HG02852 (cell line): ENCODE results near the gene CTU2.

Source experiments
- ATAC-seq: cut with Tn5 transposase; IDR thresholded peaks from one replicate; pipeline ENCODE4 v1.9.1; 2021; ENCODE audit warnings: mild to moderate bottlenecking, moderate library complexity; ENCODE audit not compliant: unreplicated experiment

Gene CTU2

DNA sequence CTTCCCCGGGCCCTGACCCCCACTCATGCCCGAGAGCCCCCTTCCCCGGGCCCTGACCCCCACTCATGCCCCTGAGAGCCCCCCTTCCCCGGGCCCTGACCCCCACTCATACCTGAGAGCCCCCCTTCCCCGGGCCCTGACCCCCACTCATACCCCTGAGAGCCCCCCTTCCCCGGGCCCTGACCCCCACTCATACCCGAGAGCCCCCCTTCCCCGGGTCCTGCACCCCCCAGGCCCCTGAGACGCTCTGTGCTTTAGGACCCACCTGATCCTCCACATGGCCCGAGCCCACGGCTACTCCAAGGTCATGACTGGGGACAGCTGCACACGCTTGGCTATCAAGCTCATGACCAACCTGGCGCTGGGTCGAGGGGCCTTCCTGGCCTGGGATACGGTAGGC is 6.8 kb downstream of the CTU2 start:
- no peak for ATAC-seq

DNA sequence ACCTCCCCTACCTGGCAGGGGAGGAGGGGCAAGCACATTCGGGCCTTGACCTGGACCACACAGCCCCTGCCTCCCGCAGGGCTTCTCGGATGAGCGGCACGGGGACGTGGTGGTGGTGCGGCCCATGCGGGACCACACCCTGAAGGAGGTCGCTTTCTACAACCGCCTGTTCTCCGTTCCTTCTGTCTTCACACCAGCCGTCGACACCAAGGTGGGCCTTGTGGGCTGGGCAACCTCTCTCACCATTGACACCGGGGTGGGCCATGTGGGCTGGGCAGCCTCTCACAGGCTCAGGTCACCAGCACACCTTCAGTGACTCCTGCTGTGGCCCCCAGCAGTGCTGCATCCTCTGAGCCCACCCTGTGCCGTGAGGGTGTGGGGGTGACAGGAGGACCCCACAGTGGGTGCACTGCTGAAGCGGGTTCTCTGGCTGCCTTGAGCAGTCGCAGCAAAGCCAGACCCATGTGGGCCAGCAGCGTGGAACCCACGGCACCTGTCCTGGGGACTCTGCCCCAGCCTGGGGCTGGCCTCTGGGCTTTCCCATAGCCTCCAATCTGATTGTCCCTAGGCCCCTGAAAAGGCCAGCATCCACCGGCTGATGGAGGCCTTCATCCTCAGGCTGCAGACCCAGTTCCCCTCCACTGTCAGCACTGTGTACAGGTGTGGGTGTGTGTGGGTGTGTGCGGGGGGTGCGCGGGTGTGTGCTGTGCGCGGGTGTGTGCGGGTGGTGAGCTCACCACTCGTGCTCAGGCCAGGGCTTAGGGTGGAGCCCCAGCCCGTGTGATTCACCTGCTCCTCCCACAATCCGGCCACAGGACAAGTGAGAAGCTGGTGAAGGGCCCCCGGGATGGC is 7.5 kb downstream of the CTU2 start:
- ATAC-seq, result no peak

DNA sequence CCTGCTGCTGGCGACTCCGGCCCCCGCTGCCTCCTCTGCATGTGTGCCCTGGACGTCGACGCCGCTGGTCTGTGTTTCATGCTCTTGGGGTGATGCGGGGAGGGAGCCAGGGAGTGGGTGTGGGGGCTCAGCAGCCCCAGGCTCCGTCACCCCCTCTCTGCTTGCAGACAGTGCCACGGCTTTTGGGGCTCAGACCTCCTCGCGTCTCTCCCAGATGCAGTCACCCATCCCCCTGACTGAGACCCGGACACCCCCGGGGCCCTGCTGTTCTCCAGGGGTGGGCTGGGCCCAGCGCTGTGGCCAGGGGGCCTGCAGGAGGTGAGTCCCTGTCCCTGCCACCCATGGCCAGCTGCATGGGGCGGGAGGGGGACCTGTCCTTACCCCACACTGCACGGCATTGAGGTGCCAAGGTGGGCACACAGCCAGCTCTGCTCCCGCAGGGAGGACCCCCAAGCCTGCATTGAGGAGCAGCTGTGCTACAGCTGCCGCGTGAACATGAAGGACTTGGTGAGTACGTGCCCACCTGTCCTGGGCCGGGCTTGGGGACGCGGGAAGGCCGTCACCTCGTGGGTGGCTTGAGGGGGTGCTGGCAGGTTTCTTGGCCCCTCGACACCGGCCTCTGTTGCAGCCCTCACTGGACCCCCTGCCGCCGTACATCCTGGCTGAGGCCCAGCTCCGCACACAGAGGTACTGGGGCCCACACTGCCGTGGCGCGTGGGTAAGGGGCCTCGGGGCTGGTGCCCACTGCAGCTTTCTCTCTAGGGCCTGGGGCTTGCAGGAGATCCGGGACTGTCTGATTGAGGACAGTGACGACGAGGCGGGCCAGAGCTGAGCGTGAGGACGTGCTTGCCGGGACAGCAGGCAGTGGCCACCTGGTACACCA is 8.4 kb downstream of the CTU2 start:
- ATAC-seq, result no peak

DNA sequence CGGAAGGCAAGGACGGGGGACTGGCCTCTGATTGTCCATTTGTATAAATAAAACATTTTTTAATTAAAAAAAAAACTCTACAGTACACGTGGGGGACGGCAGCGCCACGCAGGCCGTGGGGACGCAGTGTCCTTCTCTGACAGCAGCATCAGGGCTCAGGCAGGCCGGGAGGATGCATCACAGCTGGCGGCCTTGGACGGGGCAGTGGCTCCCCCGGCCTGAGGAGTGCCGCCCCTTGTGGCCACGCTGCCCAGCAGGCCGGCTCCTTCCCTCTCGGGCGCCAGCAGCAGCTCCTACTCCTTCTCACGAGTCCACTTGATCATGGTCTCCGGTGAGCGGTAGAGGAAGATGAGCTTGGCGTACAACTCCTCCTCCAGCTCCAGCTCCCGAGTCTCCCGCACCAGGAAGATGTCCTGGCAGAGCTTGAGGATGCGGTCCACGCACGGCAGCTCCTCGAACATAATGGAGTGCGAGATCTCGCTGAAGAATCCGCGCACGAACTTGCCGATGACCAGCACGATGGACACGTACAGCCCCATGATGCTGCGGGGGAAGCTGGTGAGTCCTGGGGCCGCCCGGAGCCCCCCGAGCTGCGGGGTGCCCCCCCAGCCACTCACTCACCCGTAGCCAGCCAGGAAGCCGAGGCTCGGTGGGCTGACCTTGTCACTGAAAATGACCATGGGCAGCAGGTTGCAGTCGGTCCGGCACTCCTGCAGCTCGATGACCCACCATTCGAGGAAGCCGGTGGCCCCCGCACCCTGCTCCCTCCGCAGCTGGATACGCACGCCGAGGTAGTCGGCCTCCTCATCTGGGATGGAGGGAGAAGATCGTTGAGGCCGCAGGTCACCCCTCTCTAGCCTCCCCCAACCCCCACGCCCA is 9.2 kb downstream of the CTU2 start:
- ATAC-seq, result no peak

DNA sequence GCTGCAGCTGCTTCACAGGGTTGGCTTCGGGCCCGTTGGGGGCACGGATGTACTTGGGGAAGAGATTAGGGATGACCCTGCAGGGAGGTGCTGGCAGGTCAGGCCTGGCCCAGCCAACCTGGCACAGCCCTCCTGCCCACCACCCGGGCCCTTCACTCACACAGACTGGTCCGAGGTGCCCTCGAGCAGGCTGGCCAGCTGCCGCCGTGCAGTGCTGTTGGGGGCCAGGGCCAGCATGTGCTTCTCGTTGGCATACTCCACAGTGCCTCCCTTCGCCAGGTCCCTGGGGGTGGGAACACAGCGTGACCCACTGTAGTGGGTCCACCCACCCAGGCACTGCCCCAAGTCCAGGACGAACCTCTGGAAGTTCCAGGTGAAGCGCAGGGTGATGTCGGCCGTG is 9.9 kb downstream of the CTU2 start:
- ATAC-seq, result no peak

DNA sequence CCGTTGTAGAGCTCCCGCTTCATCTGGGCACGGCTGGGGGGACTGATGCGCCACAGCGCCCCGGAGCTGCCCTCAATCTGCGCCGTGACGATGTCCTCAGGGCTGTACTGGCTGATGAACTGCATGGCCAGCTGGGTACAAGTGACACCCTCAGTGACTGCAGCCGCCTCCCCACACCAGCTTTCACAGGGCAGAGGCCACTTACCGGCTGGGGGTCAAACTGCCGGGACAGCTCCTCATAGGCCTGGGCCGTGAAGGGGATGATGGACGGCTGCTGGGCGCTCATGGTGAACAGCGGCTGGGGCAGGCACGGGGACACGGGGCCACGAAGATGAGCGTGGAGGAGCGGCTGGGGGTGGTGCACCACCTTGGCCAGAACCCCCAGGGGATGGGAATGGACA is 10.3 kb downstream of the CTU2 start:
- no peak for ATAC-seq

DNA sequence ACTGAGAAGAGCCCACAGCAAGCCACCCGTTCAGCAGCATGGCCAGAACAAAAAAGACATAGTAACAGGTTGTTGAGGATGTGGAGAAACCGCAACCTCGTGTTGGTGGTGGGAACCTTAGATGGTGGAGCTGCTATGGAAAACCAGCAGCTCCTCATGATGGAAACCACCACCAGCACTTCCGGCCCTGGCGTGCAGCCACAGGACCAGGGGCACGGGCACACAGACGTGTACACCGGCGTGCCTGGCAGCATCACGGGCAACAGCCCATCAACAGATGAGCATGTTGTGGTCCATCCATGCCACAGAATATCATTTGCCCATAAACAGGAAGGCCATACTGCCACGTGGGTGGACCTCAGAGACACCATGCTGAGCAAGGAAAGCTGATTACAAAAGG is 11.9 kb downstream of the CTU2 start:
- no peak for ATAC-seq

DNA sequence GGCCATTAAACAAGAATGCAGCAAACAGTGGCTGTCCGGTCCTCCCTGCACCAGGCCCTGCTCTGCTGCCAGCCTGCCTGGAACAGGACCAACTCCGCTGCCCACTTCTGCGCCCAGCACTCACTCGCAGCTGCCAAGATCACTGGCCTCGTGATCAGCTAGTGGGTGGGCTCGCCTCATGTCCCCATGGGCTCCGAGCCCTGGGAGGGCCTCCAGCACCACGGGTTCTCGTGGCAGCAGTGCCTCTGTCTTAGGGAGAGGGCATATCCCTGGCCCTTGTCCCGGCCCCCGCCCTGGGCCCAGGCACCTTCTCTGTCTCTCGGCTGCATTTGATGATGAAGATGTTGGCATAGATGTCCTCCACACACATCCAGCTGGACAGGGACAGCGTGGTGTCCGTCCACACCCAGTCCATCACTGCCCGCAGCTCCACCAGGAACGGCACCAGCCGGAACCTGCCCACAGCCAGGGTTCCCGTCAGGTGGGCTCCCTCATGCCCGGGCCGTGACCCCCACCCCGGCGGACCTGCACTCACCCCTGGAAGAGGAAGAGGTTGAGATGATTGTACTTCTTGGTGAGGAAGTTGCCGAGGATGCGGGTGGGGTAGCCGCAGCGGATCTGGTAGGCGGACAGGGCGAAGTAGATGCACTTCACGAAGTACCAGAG is 13.1 kb downstream of the CTU2 start:
- ATAC-seq, result no peak

DNA sequence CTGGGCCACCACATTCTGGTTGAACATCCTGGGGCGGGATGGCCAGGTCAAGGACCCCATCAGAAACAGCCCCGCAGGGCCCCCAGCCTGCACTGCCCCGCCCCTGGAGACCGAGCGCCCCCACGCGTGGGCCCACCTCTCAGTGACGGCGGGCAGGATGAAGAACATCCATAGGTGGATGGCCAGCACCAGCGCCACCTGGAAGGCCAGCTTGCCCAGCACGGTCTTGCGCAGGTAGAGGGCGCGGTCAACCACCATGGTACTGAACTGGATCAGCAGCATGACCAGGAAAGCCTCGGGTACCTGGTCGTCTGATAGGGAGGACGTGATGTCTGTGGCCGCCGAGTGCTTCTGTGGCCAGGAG is 13.6 kb downstream of the CTU2 start:
- ATAC-seq, result no peak

DNA sequence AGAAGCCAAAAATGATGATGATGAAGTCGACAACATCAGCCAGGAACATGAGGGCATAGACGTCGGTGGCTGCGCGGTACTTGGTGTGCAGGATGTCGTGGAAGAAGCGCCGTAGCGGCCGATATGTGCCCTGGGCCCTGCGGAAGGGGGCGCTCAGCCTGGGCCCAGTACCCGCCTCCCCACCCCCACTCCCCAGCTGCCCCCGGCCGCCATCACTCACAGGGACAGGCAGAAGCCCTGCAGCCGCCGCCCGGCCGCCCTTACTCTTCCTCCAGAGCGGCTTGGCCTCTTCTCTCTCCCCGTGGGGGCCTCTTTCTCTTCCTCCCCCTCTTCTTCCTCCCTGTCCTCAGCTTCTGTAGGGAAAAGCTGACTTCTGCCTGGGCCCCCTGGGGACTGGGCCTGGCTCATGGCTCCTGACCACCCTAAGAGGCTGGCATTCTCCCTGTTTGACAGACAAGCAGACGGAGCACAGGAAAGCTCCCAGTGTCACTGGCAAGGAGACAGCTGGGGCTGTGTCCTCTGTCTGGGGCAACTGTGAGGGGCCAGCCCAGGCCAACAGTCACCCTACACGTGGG is 14.2 kb downstream of the CTU2 start:
- ATAC-seq, result no peak

DNA sequence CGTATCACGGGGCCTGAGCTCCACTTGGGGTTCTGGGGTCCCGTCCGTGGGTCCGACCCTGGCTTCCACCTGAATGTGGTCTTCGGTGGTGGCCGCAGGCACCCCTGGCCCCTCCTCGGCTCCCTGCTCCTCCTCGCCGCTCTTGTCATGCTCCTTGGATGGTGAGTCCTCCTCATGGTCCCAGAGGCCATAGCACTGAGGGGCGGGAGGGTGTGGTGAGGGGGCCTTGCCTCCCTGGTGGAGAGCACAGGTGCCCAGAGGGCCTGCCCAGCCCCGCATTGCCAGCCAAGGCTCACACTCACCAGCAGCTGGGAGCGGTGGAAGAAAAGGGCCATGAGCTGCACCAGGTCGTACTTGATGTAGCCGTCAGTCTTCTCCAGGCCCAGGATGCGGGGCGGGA is 14.9 kb downstream of the CTU2 start:
- no peak for ATAC-seq

DNA sequence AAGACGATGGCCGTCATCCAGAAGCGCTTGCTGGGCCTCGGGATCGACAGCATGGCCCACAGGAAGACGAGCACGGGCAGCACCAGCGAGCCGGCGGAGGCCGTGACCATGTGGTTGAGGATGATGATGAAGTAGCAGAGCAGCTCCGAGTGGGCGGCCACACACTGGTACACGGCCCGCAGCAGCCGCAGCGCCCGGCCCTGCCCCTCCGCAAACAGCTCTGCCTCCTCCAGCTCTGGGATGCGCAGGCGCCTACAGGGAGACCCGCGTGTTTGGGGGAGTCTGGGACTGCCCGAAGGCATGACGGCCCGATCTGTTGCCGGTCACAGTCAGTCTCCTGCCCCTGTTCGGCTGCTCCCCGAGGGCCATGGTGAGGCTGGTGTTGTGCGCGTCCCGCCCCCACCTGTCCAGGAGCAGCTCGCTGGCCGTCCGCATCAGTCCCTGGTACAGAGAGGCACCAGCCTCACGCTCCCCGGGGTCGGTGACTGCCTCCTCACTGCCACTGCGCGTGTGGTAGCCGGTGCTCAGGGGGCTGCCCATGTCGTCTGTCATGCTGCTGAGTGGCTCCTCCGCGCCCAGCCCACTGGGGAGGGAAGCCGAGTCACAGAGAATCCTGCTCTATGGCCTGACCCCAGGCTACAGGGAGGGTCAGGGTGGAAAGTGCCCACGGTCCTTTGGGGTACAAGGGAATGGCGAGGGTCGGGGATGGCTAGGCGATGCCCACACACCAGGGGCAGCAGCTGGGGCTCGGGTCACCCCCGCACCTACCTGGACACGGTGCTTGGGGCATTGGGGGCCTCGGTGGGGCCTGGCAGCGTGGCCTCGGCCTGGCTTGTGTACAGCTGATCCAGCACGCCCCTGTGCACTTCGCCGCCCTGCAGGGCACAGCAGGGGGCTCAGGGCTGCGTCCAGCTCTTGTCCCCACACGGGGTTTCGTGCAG is 15.8 kb downstream of the CTU2 start:
- no peak for ATAC-seq

DNA sequence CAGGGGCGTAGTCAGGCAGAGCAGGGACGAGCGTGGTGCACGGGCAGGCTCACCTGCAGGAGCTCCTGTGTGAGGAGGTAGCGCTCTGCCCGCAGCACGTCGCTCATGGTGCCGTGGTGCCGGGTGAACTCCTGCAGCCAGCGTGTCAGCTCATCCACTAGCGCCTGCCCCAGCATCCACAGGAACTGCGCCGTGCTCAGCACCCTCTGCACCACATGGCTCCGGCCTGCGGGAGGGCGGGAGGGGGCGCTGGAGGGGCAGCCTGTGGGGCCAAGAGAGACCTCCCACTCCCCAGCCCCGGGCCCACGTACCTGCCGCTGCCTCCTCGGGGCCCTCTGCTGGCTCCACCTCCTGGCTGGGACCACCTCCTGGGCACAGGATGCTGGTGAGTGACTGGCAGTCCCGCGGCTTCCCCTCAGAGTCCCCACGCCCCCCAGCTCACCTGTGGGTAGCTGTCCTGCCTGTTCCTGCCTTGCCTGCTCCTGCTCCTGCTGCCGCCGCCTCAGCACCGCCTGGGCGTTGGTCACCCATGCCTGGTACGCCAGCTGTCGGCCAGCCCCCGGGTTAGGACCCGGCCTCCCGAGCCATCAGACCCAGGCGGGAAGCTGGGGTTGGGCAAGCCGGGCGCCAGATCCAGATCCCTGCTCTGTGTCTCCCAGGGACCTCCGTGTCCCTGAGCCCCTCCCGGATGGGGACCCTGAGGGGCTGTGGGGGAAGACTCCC is 16.6 kb downstream of the CTU2 start:
- ATAC-seq, result no peak

DNA sequence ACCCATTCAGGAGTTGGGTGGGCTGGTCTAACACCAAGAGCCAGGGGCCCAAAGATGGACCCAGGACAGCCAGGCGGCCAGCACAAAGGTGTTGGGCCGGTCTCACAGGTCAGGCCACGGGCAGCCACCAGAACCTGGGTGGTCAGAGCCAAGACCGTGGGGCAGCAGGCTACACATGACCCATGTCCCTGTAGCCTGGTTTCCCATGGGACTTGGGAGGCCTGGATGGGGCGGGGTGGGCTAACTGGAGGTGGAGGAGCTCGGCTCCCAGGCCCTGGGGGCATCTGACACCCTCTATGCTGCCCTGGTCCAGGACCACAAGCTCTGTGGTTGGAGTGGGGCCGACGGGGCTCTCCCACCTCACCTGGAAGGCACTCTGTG is 17.2 kb downstream of the CTU2 start:
- ATAC-seq, result no peak

DNA sequence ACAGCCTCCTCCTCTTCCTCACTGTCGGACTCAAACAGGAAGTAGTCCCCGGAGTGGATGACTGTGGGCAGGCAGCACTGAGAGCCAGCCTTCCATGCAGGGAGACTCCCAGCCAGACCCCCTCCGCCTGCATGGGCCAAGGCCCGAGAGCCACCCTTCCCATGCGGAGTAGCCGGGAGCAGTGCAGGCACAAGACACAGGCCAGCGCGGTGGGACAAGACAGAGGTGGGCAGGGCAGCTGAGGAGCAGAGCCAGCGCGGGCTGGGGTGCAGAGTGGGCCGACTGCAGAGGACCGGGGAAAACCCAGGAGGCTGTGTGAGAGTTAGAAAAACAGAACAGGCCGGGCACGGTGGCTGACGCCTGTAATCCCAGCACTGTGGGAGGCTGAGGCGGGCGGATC is 17.6 kb downstream of the CTU2 start:
- ATAC-seq, result no peak

DNA sequence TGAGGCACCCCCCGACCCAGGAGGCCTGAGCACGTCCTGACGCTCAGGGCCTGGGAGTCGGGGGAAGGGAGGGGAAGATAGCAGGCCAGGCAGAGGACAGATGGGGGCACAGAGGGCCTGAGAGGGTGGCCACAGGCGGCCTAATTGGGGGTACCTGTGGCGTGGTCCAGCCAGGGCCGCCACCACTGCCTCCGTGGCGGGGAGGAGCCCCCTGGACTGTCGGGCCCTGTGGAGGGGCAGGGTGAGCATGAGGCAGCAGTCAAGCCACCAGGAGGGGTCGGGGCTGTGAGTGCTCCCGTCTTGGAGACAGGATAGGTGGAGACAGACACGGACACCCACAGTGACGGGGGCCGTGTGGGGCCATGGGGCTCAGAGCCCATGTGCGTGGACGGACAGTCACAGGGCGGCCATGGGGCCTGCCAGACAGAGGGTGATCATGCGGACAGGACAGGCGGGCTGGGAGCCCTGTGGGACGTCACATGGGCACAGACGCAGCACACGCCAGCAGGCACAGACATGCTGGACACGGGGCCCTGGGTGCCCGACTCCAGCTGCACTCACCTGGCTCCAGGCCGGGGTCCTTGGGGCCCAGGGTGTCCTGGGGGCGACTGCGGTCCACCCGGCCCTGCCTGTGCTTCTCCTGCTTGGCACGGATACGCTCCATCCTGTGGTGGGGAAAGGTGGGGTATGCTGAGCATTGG is 18.7 kb downstream of the CTU2 start:
- no peak for ATAC-seq

DNA sequence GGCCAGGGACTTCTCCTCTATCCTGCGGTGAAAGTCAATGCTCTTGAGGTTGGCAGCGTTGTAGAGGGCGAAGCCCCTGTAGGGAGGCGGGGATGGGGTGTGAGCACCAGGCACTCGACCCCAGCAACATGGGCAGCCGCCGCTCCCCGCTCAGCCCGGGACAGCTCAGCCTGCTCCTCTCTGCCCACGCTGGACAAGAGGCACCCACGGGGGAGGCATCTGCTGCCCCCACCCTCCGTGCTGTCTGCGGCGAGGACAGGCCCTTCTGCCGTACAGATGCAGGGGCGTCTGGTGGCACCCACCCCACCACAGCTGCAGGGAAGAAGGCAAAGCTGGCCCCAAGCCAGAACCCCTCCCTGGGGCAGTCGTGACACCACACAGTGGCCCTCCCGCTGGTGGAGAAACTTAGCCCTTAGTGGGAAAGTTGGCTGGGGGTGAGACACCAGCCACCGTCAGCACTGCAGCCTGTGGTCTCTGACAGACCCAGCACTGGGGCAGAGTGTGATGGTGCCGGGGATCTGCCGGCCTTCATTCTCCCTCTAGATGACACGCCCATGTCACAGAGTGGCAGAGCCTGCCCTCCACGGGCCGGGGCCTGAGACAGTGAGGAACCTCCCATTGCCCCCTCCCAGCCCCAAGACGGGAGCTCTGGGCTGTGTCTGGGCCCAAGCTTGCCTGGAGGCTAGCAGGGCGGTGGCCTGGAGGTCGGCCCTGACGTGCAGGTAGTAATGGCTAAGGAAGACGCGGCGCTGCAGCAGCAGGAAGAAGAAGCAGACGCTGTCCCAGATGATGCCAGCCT is 19.5 kb downstream of the CTU2 start:
- no peak for ATAC-seq
